HCT116 (cell line): ENCODE measurements around the gene ACTN2. TPM values are rescaled to one million over a fixed set of nuclear protein-coding genes. Genes with fewer than 3 reads are reported as not detected.

ENCODE experiments used
- ATAC-seq: fragments of 200-7000 bp; cut with Tn5 transposase; 2 replicates; pipeline ENCODE4 v1.9.1; 2020; ENCODE audit warnings: mild to moderate bottlenecking, moderate library complexity
- BruUV-seq: library from RNA; stranded (reverse); fragments of 400-500 nt; replicated peaks from 2 replicates; lab custom pipeline; 2021; lab: Mats Ljungman, UMichigan
- CTCF ChIA-PET: fragments of 300-600 bp; sonication (Branson Sonifier 250); formaldehyde crosslinking; loops from one replicate; lab custom pipeline; 2021; ENCODE audit warnings: antibody characterized with exemption; lab: Charles Lee
- POLR2A ChIA-PET: fragments of 300-600, 350-600 bp; sonication (Branson Sonifier 250); formaldehyde crosslinking; loops from one replicate; lab custom pipeline; 2021; ENCODE audit warnings: antibody characterized with exemption; lab: Charles Lee
- RAD21 ChIA-PET, 2 experiments: fragments of 300-600 bp; sonication (Branson Sonifier 250); formaldehyde crosslinking; loops; one replicate each; lab custom pipeline; 2023; ENCODE audit warnings: low total read pairs in 2 of 2; ENCODE audit not compliant: uncharacterized antibody in 2 of 2, unreplicated experiment in 2 of 2, low non-redundant PET in 1 of 2; lab: Charles Lee
- DNase-seq: peaks from one replicate; pipeline ENCODE4 v3.0.0-alpha.2; 2010; ENCODE audit warnings: low read depth, low spot score
- H2AFZ ChIP-seq: fragments of 200-600 bp; shearing (Covaris generic), sonication (generic); 2 replicates; pipeline ENCODE4 v1.6.1; 2017; ENCODE audit warnings: low read depth, mixed run types, mixed read lengths, antibody characterized with exemption, low read length; ENCODE audit not compliant: poor library complexity, severe bottlenecking
- H3K27ac ChIP-seq: 2 replicates; pipeline ENCODE4 v1.5.1; 2012; ENCODE audit warnings: low read depth, low read length
- H3K27me3 ChIP-seq: fragments of 200-600 bp; sonication (generic); 2 replicates; pipeline ENCODE4 v1.6.1; 2016; ENCODE audit warnings: mixed run types, low read length, mixed read lengths; ENCODE audit not compliant: insufficient read depth
- H3K36me3 ChIP-seq, 2 experiments: fragments of 200-500 bp in 1 of 2; fragments of 200-600 bp in 1 of 2; sonication (Bioruptor generic) in 1 of 2; sonication (generic) in 1 of 2; 2 replicates each; pipeline versions ENCODE4 v1.5.1 to v1.6.1; 2014 to 2016; ENCODE audit warnings: low read length in 2 of 2, inconsistent platforms in 1 of 2, mixed read lengths in 1 of 2, mixed run types in 1 of 2; ENCODE audit not compliant: insufficient read depth in 2 of 2, control insufficient read depth in 1 of 2
- H3K4me1 ChIP-seq, 2 experiments: fragments of 200-600 bp in 1 of 2; sonication (generic) in 1 of 2; 2 replicates each; pipeline versions ENCODE4 v1.5.1 to v1.6.1; 2012 to 2017; ENCODE audit warnings: low read length in 2 of 2, inconsistent platforms in 1 of 2, mild to moderate bottlenecking in 1 of 2, mixed read lengths in 1 of 2, mixed run types in 1 of 2, moderate library complexity in 1 of 2; ENCODE audit not compliant: insufficient read depth in 2 of 2, control insufficient read depth in 1 of 2
- H3K4me2 ChIP-seq: fragments of 200-600 bp; sonication (generic); 2 replicates; pipeline ENCODE4 v1.6.1; 2017; ENCODE audit warnings: mixed run types, low read length, mixed read lengths
- H3K4me3 ChIP-seq, 2 experiments: fragments of 200-600 bp in 1 of 2; sonication (generic) in 1 of 2; replicated peaks in 1 of 2; 2 replicates each; pipeline ENCODE4 v1.5.1; 2011 to 2016; ENCODE audit warnings: low read length in 2 of 2, control low read depth in 1 of 2, low read depth in 1 of 2, mild to moderate bottlenecking in 1 of 2, mixed read lengths in 1 of 2, mixed run types in 1 of 2
- H3K79me2 ChIP-seq: fragments of 200-600 bp; sonication (generic); 2 replicates; pipeline ENCODE4 v1.6.1; 2017; ENCODE audit warnings: mild to moderate bottlenecking, mixed run types, low read length, moderate library complexity, mixed read lengths; ENCODE audit not compliant: insufficient read depth
- H3K9ac ChIP-seq: fragments of 200-600 bp; sonication (generic); 2 replicates; pipeline ENCODE4 v1.6.1; 2016; ENCODE audit warnings: low read length, mixed read lengths
- H3K9me2 ChIP-seq: fragments of 200-600 bp; sonication (generic), shearing (Covaris generic); 2 replicates; pipeline ENCODE4 v1.6.1; 2017; ENCODE audit warnings: mixed run types, mild to moderate bottlenecking, moderate library complexity; ENCODE audit not compliant: insufficient read depth
- H3K9me3 ChIP-seq, 2 experiments: fragments of 200-500 bp in 1 of 2; fragments of 200-600 bp in 1 of 2; sonication (Bioruptor generic) in 1 of 2; sonication (generic) in 1 of 2; 2 replicates each; pipeline ENCODE4 v1.6.1; 2014 to 2017; ENCODE audit warnings: low read length in 2 of 2, mixed read lengths in 2 of 2, inconsistent platforms in 1 of 2, low read depth in 1 of 2, mild to moderate bottlenecking in 1 of 2, mixed run types in 1 of 2, moderate library complexity in 1 of 2; ENCODE audit not compliant: control insufficient read depth in 1 of 2, insufficient read depth in 1 of 2
- H4K20me1 ChIP-seq: fragments of 200-600 bp; sonication (generic), shearing (Covaris generic); 2 replicates; pipeline ENCODE4 v1.6.1; 2017; ENCODE audit warnings: mixed run types, mild to moderate bottlenecking, moderate library complexity; ENCODE audit not compliant: insufficient read depth
- ATF3 ChIP-seq: IDR thresholded peaks from 2 replicates; pipeline ENCODE4 v1.6.1; 2012
- CEBPB ChIP-seq: IDR thresholded peaks from 2 replicates; pipeline ENCODE4 v1.6.1; 2012; ENCODE audit warnings: low read depth
- CTCF ChIP-seq, 3 experiments: fragments of 200-600 bp in 1 of 3; sonication (generic) in 1 of 3; IDR thresholded peaks in 2 of 3; conservative IDR thresholded peaks in 1 of 3; 2 replicates each; pipeline ENCODE4 v1.5.1; 2012 to 2017; ENCODE audit warnings: low read depth in 2 of 3, low read length in 2 of 3, antibody characterized with exemption in 1 of 3, borderline replicate concordance in 1 of 3, control low read depth in 1 of 3, mild to moderate bottlenecking in 1 of 3, mixed read lengths in 1 of 3, mixed run types in 1 of 3, moderate library complexity in 1 of 3; ENCODE audit not compliant: insufficient read depth in 1 of 3
- ELF1 ChIP-seq: IDR thresholded peaks from 2 replicates; pipeline ENCODE4 v1.6.1; 2012; ENCODE audit warnings: low read depth, borderline replicate concordance
- EZH2 ChIP-seq: fragments of 200-600 bp; sonication (generic); IDR thresholded peaks from 2 replicates; pipeline ENCODE4 v1.6.1; 2017; ENCODE audit warnings: antibody characterized with exemption, mixed run types
- FOSL1 ChIP-seq: IDR thresholded peaks from 2 replicates; pipeline ENCODE4 v1.6.1; 2012; ENCODE audit warnings: low read depth
- JUND ChIP-seq: IDR thresholded peaks from 2 replicates; pipeline ENCODE4 v1.6.1; 2012
- MAX ChIP-seq: IDR thresholded peaks from 2 replicates; pipeline ENCODE4 v1.6.1; 2012
- POLR2A ChIP-seq: IDR thresholded peaks from 2 replicates; pipeline ENCODE4 v1.7.0; 2011; ENCODE audit warnings: borderline replicate concordance; ENCODE audit not compliant: insufficient read depth, insufficient read length; ENCODE audit errors: extremely low read depth
- RAD21 ChIP-seq: IDR thresholded peaks from 2 replicates; pipeline ENCODE4 v1.6.1; 2012; ENCODE audit warnings: low read depth, mild to moderate bottlenecking
- REST ChIP-seq: IDR thresholded peaks from 2 replicates; pipeline ENCODE4 v1.6.1; 2012; ENCODE audit warnings: low read depth
- SIN3A ChIP-seq: IDR thresholded peaks from 2 replicates; pipeline ENCODE4 v1.6.1; 2012; ENCODE audit warnings: low read depth
- TCF7L2 ChIP-seq: IDR thresholded peaks from 2 replicates; pipeline ENCODE4 v1.7.0; 2011; ENCODE audit warnings: borderline replicate concordance, inconsistent platforms; ENCODE audit not compliant: insufficient read depth, insufficient read length; ENCODE audit errors: extremely low read depth
- YY1 ChIP-seq: IDR thresholded peaks from 2 replicates; pipeline ENCODE4 v1.6.1; 2011; ENCODE audit warnings: low read length, low read depth, moderate library complexity, mild to moderate bottlenecking; ENCODE audit not compliant: insufficient replicate concordance; ENCODE audit errors: extremely low read depth
- ZFX ChIP-seq: fragments of 450-650 bp; IDR thresholded peaks from 2 replicates; pipeline ENCODE4 v1.6.1; 2017
- intact Hi-C: fragments of 100-400 bp; cut with micrococcal nuclease; formaldehyde crosslinking; loops from 2 replicates; pipeline ENCODE4 v1.10.0; 2022
- total RNA-seq: library from RNA; stranded (reverse); gene quantifications from one replicate; pipeline ENCODE4 v1.2.1, GENCODE V29; 2021; ENCODE audit not compliant: unreplicated experiment

Gene ACTN2
- total RNA-seq, 1 experiment from 2014 or later, result 0.20 TPM

GRCh38 chr1:236759252-236759859 is 73.1 kb downstream of the ACTN2 start:
- DNase-seq (peak; percentile 37), ATAC-seq (peak; percentile 78)
- H3K27ac ChIP-seq, result no peak overlapping the region
- H3K4me3 ChIP-seq, result no peak overlapping the region
- TF ChIP-seq MAX (no peak), CTCF (IDR thresholded peaks at IDR 0.05 in 2 of 3, conservative IDR thresholded peaks at IDR 0.05 in 1 of 3; ENCODE audit: borderline replicate concordance in 1 of 3, insufficient read depth in 1 of 3, low read depth in 2 of 3, low read length in 2 of 3) (peak; percentile 41 to 81 (median 59); a peak in 5 of 6 replicates), RAD21 (peak; percentile 53), SIN3A (no peak)
- no peaks in the 10 kb centered on the region for H3K4me1 ChIP-seq
- intact Hi-C loops, result loop anchor here (2.0 kb wide), 1 partner anchor 627 kb away; no protein-coding TSS in a partner anchor
- no peaks in the 10 kb centered on the region for H3K79me2 ChIP-seq
- H3K4me2 ChIP-seq, result peak overlapping the region; percentile 42
- H3K9ac ChIP-seq, result no peak overlapping the region
- H2AFZ ChIP-seq, result no peak overlapping the region
- BruUV-seq, result no TSS peak
- ChIA-PET CTCF (interaction anchor here (0.7 to 2.4 kb wide), 13 partner anchors 9 to 803 kb away, joined by 3 to 22 read pairs (median 5); partner anchors contain the start of genes HEATR1 and MTR), POLR2A (interaction anchor here (1.0 to 1.3 kb wide), 2 partner anchors 8 to 36 kb away, joined by 3 read pairs; partner anchors contain the start of gene MTR), RAD21 (no interaction called here)
- H4K20me1 ChIP-seq, result no peaks in the 10 kb centered on the region
- H3K9me3 ChIP-seq, result no peaks in the 10 kb centered on the region
- H3K9me2 ChIP-seq, result no peaks in the 10 kb centered on the region
- H3K27me3 ChIP-seq, result no peaks in the 10 kb centered on the region
- H3K36me3 ChIP-seq, result no peaks in the 10 kb centered on the region

- POLR2A ChIA-PET, result no interaction called here
- H3K36me3 ChIP-seq, result no peaks in the 10 kb centered on the region
- no peaks in the 10 kb centered on the region for H3K4me1 ChIP-seq
- H3K27me3 ChIP-seq, result no peaks in the 10 kb centered on the region
- no peak for ATAC-seq
- H3K27ac ChIP-seq, result no peak overlapping the region
- H4K20me1 ChIP-seq, result no peaks in the 10 kb centered on the region
- H3K9me2 ChIP-seq, result no peaks in the 10 kb centered on the region
- H3K4me3 ChIP-seq, result no peak overlapping the region
- no peak overlapping the region for H3K4me2 ChIP-seq
- H3K79me2 ChIP-seq, result no peaks in the 10 kb centered on the region
- RAD21 ChIA-PET, result no interaction called here
- CTCF ChIA-PET, result interaction anchor here (1.4 to 2.4 kb wide), 3 partner anchors 28 to 802 kb away, joined by 3 to 22 read pairs (median 10); no protein-coding TSS in a partner anchor
- BruUV-seq, result no TSS peak
- no peak for DNase-seq
- H2AFZ ChIP-seq, result no peak overlapping the region
- no peaks in the 10 kb centered on the region for H3K9me3 ChIP-seq
- no peak overlapping the region for H3K9ac ChIP-seq
- intact Hi-C loops, result no loop called here
- TF ChIP-seq FOSL1 (no peak), POLR2A (no peak), RAD21 (no peak), ATF3 (no peak), YY1 (no peak), JUND (no peak), ELF1 (no peak), EZH2 (no peak), REST (no peak), ZFX (no peak), TCF7L2 (no peak), CEBPB (no peak)
Measured at GRCh38 chr1:236760480-236760879, 74.2 kb downstream of the ACTN2 start.
